NB4 (cell line): Measurements from ENCODE around the gene ZNF93.
A peak's percentile ranks its signal among the peaks of the same experiment; 100 is the strongest.
"Not testable (repeated sequence)": the region's sequence is repeated elsewhere in the genome, so short reads cannot be mapped to it uniquely, and the experiment has no call there.

Source experiments
- DNase-seq: peaks from one replicate; pipeline ENCODE4 v3.0.0; 2010; ENCODE audit warnings: low read depth
- H3K4me3 ChIP-seq: one replicate; pipeline ENCODE4 v1.5.1; 2011; ENCODE audit warnings: mild to moderate bottlenecking, low read depth, low read length, moderate library complexity
- CTCF ChIP-seq: IDR thresholded peaks from one replicate; pipeline ENCODE4 v1.5.1; 2012; ENCODE audit warnings: low read depth, low read length
- MAX ChIP-seq: IDR thresholded peaks from 2 replicates; pipeline ENCODE4 v1.6.1; 2011; ENCODE audit warnings: low read depth, low read length
- MYC ChIP-seq: IDR thresholded peaks from 2 replicates; pipeline ENCODE4 v1.6.1; 2011; ENCODE audit warnings: low read depth, low read length
- POLR2A ChIP-seq: IDR thresholded peaks from 2 replicates; pipeline ENCODE4 v1.6.1; 2011; ENCODE audit warnings: mild to moderate bottlenecking; ENCODE audit not compliant: insufficient read length; ENCODE audit errors: extremely low read depth

ZNF93 gene

GRCh38 chr19:19909654-19910053 lies 8.9 kb downstream of the ZNF93 start:
- no peak for DNase-seq
- TF ChIP-seq MYC (no peak), CTCF (no peak), MAX (no peak), POLR2A (no peak)
- H3K4me3 ChIP-seq, result no peak overlapping the region

- TF ChIP-seq CTCF (no peak), MAX (no peak), POLR2A (no peak), MYC (no peak)
- no peak for DNase-seq
- H3K4me3 ChIP-seq, result no peak overlapping the region
These were observed 10.4 kb downstream of the ZNF93 start for GRCh38 chr19:19911150-19911549.

- no peak overlapping the region for H3K4me3 ChIP-seq
- no peak for TF ChIP-seq CTCF
- no peak for TF ChIP-seq POLR2A
- TF ChIP-seq MYC, result no peak
- no peak for TF ChIP-seq MAX
- DNase-seq, result no peak
These were observed 13.8 kb downstream of the ZNF93 start for GRCh38 chr19:19914596-19914995.

- peak; percentile 29 for TF ChIP-seq CTCF
- not testable (repeated sequence) for H3K4me3 ChIP-seq
- peak; percentile 33 for DNase-seq
These were observed 29.7 kb downstream of the ZNF93 start for GRCh38 chr19:19930417-19930816.

- DNase-seq, H3K4me3 ChIP-seq: not testable (repeated sequence)
These were observed 32.9 kb downstream of the ZNF93 start for GRCh38 chr19:19933432-19934314.

- DNase-seq, result no peak
- H3K4me3 ChIP-seq, result no peak overlapping the region
- no peak for TF ChIP-seq MYC
These were observed 36.7 kb downstream of the ZNF93 start for GRCh38 chr19:19937403-19937802.

GRCh38 chr19:19938449-19938848 lies 37.7 kb downstream of the ZNF93 start:
- no peak for DNase-seq
- no peak overlapping the region for H3K4me3 ChIP-seq
- TF ChIP-seq POLR2A (no peak), CTCF (no peak)
